IPS DF 4.7 (cell line): ENCODE data around the gene SLC15A3.

Experiments used
- DNase-seq: peaks from one replicate; pipeline ENCODE4 v3.0.0-alpha.2; 2013; ENCODE audit warnings: low spot score; ENCODE audit errors: extremely low read depth

The SLC15A3 gene

DNA sequence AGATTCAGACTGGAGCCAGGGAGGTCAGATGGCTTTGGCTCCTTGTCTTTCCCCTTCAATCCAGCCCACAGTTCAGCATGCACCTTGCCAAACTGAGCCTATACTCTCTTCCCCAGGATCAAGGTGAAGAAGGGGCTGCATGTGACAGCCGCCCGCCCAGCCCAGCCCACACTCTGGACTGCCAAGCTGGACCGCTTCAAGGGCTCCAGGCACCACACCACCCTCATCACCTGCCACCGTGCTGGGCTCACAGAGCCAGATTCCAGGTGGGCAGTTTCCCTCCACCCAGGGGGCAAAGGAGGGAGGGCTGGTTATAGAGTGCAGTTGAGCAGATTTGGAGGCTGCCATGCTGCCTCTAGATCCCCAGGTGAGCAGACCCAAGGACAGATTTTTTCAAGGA, 21.6 kb downstream of the SLC15A3 start:
- DNase-seq = no peak

DNA sequence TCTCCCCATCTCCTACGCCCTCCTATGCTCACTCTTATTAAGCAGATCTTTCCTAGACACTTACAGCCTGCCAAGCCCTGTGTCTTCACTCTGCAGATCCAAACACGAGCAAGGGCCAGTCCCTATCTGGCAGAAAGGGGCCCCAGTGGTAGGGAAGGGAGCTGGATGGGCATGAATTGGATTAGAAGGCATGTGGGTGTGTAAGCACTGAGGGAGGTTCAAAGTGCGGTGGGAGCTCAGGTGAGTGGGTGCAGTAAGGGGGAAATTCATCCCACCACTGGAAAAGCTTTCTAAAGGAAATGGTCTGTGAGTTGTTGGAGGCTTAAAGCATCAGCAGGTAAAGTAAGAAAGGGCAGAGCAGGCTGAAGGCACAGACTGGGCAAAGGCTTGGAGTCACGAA, 22.2 kb downstream of the SLC15A3 start:
- no peak for DNase-seq

DNA sequence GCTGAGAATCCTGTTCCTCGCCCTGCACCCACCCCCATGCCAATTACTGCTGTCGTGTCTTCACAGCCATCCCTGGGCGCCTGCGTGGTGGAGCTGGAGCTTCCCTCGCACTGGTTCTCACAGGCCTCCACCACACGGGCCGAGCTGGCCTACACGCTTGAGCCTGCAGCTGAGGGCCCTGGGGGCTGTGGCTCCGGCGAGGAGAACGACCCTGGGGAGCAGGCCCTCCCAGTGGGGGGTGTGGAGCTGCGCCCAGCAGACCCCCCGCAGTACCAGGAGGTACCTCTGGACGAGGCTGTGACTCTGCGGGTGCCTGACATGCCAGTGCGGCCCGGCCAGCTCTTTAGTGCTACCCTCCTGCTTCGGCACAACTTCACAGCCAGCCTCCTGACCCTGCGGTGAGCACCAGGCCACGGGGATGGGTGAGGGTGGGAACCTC, 23.4 kb downstream of the SLC15A3 start:
- DNase-seq = no peak

DNA sequence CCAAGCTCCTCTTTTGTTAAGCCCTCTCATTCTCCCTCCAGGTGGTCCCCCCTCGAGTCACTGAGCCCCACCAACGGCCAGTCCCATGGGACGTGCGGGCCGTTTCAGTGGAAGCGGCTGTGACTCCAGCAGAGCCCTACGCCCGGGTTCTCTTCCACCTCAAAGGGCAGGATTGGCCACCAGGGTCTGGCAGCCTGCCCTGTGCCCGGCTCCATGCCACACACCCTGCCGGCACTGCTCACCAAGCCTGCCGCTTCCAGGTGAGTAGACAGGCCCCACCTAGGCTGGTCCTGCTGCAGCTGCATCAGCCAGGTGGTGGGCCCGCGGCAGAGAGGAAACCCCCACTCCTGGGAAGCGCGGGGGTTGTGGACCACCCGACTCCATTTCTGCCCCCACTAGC, 24.4 kb downstream of the SLC15A3 start:
- DNase-seq = no peak

DNA sequence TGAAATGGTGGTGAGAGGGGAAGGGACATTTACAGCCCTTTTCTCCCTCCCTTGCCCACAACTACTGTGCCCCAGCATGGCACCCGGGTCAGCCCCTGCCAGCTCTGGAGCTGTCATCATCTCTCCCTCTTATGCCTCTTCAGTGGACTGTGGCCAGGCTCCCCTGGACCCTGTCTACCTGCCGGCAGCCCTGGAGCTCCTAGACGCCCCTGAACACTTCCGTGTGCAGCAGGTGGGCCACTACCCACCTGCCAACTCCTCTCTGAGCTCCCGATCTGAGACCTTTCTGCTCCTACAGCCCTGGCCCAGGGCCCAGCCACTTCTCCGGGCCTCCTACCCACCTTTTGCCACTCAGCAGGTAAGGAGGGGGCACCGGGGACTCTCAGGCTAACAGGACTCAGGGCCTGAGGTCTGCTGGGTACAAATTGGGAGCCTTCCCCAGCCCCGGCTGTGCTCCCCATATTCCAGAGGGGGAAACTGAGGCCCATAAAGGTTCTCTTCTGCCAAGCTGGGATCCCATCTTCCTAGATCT, 24.8 kb downstream of the SLC15A3 start:
- DNase-seq = no peak

DNA sequence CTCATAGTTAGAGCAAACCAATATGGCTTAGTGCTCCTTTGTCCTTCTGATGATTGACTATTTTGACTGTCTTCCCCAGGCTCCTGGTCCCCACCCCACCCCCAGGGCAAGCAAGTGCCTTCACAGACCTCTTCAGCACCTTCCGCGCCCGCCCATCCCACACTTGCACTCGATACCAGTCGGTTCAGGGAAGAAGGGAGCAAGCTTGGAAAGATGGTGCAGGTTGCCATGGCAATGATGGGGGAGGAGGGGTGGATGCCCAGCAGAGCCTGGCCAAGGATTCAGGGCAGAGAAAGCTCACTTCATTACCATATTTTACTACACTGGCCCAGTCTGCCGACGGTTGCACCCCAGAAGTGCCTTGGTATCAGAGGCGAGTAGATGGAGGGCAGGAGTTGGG, 25.5 kb downstream of the SLC15A3 start:
- DNase-seq = no peak

DNA sequence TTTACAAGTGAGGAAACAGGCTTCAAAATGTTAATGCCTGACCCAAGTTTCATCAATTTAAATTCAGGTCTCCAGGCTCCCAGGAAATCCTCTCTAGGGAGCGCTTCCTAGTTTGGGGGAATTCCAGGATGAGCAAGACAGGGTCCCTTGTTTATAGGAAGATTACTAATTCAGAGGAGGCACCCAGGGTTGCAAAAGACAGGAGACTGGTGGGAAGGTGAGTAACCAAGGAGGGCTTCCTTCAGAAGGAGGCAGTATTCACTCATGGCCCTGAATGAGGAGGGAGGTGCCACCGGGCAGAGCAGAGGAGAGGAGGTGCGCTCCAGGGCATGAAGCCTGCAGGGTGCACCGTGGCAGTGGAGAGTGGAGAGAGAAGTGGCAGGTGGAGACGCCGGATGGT, 26.1 kb downstream of the SLC15A3 start:
- DNase-seq = no peak

DNA sequence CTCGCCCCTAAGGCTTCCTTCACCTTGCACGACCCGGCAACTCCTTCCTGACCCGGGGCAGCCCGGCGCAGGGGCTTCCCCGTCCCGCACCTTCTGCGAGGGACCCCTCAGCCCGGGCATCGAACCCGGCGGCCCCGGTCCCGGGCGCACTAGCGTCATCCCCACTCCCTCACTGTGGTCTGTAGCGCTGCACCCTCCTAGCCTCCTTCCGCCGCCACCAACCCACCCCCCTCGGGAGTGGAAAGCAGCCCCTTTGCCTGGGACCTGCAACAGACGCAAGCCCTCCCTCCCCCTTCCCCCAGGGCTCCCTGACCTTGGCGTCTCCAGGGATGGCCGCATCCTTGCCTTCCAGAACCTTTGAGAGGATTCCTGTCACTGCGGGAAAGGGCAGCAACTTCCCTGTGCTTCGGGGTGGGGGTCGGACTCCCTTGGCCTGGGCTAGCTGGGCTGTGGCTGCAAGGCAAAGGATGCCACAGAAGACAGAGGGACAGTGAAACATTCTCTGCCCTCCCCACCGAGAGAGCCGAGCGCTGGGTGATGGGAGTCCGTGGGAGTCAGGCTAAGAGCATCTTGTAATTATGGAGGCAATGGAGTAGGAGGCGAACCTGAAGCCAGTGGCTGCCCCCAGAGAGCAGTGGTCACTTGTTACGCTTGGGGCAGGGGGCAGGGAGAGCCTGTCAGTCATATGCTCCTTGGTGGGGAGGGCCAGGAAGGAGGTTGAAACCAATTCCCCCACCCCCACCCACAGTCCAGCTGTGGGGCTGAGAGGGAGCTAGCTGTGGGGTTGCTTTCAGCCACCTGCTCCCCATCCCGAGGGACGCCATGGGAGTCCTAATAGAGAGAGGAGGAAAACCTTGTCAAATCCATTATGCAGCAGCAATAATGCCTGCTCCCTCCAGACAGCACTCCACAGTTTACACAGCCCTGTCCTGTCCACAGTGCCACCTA, 26.8 kb downstream of the SLC15A3 start:
- no peak for DNase-seq

DNA sequence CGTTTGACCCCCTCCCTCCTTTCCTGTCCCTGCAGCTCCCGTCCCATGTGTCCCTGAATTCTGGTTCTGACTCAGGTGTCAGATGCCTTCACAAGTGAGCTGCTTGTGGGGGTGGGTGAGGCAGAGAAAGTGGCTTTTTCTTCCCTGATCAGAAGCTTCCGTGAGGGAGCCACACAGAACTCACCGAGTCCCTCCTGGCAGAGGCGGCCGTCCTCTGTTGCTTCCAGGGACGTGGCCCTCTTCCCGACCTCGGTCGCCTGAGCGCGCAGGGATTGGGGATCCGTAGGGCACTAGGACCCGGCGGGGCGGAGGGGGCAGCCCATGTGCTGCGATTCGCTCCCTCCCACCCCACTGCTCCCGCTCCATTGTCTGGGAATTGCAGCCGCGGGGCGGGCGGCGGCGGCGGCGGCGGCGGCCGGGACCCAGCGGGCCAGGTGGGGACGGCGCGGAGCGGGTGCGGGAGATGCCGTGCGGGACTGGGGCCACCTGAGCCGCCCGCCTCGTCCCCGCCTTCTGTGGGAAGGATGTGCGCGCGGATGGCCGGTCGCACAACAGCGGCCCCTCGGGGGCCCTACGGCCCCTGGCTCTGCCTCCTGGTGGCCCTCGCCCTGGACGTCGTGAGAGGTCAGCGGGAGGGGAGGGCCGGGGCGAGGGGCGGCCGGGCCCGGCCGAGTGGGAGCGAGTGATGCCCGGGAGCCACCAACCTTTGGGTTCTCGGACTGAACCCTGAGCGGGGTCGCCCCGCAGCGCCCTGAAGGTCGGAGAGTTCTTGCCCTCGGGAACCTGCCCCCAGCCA, 27.7 kb downstream of the SLC15A3 start, which contains the start of gene TMEM132A:
TSS of gene TMEM132A (plus strand) at position 351 of the 796 bp plus-strand sequence. CDS start at position 525, 174 bp downstream.
- DNase-seq = no peak

DNA sequence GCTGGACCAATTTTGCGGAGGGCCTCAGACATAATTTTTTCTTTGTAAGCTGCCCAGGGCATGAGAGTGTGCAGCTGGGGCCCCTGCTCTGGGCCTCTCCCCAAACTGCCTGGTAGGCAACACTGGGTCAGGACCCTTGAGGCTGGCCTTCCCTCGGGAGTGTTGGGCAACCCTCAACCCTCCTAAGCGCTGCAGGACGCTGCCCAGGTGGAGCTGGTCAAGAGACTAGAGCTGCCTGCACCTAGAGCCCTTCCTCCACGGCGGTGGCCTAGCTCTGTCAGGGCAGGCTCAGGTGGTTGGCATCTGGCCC, 28.2 kb downstream of the SLC15A3 start:
- no peak for DNase-seq

DNA sequence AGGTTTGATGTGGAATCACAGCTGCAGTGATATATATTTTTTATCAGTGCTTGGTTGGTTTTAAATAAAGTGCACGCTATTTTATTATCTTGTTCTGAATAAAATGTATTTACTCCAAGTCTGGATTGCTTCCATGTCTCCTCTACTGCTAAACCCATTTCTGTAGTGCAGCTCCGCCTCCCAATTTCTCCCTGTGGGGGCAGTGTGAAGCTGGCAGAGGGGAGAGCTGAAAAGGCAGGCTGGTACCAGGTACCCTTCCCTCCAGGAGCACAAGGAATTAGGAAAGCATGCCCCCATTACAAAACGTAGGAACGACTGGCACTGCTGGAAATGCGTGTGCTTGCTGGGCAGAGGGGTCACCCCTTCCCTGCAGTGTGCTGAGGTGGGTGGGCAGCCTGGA, 28.6 kb downstream of the SLC15A3 start:
- no peak for DNase-seq

DNA sequence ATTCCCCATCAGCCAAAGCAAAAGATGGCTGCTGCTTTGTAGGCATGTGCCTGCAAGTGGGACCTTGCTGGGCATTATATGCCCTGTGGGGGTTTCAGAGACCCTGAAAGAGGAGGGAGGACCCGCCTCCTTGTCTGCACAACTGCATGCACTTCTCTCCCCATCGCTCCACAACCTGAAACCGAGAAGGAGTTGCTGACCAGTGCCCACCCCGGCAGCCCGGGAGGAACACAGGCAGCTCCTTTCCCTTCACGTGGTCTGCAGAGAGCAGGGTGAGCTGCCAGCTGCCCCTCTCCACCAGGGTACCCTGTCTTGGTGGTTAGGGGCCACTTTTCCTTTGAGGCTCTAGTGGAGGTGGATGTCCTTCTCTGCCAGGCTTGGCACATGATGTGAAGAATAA, 29.1 kb downstream of the SLC15A3 start:
- DNase-seq = no peak

DNA sequence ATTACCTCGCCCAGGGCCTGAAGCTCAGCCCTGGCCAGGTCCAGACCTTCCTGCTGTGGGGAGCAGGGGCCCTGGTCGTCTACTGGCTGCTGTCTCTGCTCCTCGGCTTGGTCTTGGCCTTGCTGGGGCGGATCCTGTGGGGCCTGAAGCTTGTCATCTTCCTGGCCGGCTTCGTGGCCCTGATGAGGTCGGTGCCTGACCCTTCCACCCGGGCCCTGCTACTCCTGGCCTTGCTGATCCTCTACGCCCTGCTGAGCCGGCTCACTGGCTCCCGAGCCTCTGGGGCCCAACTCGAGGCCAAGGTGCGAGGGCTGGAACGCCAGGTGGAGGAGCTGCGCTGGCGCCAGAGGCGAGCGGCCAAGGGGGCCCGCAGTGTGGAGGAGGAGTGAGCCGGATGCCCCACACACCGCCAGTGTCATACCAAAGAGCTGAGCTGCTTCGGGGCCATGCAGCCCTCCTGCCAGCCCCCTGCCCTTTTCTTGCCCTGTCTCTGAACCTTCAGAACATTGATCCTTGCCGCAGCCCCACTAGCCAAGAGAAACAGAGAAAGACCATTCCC, 30.1 kb downstream of the SLC15A3 start:
- no peak for DNase-seq

DNA sequence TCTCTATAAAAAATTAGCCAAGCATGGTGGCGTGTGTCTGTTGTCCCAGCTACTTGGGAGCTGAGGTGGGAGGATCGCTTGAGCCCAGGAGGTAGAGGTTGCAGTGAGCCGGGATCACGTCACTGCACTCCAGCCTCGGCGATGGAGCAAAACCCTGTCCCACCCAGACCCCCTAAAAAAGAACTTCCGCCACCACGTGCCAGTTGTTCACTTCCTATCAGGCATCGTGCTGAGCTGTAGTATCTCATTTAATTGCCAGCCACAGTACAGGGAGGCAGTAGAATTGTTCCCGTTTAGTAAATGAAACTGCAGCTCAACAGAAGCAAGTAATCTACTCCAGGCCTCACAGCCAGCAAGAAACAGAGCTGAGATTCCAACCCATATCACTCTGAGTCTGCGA, 30.7 kb downstream of the SLC15A3 start:
- DNase-seq = no peak

DNA sequence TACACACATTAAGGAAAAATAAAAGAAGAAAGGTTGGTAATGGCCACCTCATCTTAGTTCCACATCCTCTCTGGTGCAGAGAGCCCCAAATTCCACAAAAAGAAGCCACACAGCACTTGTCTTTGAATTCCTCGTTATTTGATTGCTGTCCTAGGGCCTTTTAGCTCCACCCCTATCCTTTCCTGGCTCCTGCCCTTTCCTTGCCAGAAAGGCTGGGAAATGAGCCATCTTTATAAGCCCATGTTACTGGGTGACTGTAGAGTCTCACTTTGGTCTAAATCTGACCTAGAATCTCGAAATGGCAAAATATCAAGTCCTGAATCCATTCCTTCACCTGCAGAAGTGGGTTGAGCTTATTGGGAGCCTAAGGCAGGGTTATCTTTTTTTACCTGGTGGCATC, 32.0 kb downstream of the SLC15A3 start:
- no peak for DNase-seq

DNA sequence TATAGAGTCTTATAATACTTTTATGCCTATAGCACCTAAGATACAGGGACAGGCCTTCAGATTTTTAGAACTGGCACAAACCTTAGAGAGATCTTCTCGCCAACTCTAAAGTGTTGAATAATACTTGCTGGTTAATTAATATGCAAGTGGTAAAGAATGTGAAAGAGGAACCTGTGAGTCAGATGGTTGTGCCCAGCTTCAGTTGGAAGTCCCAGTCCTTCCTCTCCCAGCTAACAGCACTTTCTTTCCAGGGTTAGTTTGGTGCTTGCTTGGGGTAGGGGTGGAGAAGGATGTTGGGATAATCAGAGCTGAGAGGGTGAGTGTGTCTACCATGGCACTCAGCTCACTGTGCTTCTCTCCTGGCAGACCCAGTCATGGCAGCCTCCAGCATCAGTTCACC, 32.7 kb downstream of the SLC15A3 start:
- DNase-seq = no peak

DNA sequence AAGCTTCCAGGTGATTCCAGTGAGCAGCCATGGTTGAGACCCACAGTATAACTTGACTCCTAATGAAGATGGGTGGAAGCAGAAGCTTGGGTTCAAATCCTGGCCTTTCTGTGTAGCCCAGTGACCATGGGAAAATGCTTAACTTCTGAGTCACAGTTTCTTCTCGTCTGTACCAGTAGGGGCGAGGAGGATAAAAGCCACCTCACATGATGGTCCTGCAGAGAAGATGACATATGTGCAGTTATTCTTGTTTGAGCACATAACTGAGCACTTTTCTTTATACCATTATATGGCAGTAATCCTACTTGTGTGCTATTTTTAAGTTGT, 33.1 kb downstream of the SLC15A3 start:
- no peak for DNase-seq

DNA sequence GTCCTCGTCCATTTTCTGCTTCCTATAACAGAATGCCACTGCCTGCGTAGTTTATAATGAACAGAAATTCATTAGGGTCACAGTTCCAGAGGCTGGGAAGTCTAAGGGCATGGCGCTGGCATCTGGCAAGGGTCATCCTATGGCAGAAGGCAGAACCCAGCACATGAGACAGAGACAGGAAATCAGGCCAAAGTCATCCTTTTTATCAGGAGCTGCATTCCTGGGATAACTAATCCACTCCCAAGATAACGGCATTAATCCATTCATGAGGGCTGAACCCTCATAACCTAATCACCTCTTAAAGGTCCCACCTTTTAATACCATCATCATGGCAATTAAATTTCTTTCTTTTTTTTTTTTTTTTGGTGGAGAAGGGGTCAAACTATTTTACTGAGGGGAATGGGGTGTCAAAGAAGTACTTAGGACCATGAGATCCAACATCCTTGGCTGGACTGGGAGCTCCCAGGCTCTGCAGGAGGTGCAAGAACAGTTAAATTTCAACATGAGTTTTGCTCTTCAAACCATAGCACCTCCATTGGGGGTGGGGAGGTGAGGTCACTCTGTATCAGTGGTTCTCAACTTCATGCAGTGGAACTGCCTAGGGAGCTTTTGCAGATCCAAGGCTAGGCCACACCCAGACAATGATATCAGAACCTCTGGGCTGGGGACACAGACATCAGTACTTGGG, 33.6 kb downstream of the SLC15A3 start:
- DNase-seq = no peak

DNA sequence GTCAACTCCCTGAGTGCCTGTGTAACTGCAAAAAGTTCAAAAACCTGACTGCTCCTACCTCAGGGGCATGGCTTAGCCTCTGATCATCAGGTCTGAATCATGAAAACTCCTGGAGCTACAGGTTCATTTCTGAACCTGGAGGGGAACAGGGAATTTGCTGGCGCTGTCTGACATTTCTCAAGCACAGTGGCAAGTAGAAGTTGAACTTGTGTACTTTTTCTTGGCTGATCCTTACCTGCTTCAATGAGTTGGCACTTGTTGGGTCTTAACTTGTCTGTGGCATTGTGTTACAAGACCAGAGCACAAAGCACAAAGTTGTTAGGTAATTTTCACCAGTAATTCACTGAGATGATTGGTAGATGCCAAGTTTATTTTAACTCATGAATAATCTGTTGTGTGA, 34.7 kb downstream of the SLC15A3 start:
- no peak for DNase-seq

DNA sequence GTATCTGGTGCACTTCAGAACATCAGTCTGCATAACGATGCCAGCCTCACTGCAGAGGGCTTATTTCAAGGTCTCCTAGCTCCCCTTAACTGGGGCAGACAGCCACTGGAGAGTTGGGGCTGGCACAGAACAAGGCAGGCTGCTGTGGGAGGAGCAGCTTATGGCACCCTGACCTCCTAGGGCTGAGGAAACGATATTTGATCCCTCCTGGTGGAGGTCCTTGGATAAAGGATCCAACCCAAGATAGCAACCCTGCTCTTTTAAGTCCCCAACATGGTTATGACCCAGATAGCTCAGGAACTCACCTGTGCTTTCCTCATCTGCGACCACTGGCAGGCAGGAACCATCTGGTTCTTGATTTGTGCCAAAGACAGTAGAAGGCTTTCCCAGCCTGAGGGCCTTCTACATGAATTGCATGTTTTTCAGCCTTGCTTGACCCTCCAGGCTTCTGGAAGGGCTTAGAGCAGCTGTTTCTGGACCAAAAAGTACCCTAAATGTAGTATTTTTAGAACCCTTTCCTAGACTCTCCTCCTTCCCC, 35.2 kb downstream of the SLC15A3 start:
- DNase-seq = no peak

DNA sequence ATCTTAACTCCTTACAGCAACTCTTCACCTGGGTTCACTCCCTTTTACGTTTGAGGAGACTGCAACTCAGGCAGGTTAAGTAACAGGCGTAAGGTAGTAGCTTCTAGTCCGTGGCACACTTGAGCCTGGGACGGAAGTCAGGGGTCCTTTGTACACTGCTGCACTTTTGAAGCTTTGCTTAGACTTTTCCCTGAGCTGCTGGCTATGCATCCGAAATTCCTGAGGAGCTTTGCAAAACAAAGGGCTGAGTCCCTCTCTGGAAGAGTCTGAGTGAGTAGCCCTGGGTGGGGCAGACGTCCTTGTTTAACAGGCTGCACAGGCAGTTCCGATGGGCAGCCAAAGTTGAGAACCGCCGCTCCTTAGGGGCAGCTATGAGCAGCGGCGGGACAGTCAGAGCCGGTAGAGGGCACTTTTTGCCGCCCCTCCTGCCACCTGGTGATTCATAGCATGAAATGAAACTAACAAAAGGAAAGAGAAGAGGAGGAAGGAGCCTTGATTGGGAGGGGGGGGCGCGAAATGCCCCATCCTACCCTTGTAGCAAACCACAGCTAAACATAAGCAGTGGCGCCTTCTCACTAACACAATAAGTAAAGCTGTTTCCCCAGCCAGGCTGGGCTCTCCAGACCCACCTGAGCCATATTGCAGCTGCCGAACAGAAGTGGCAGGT, 36.6 kb downstream of the SLC15A3 start:
- no peak for DNase-seq
